Neural progenitor cell (in vitro differentiated cells): Measurements from ENCODE around the gene ENPP7. TPM values are rescaled to one million over a fixed set of nuclear protein-coding genes. Genes with fewer than 3 reads are reported as not detected.
A peak's percentile ranks its signal among the peaks of the same experiment; 100 is the strongest.

Source experiments
- DNase-seq: peaks from one replicate; pipeline ENCODE4 v3.0.0-alpha.2; 2016; ENCODE audit warnings: low spot score
- H2AFZ ChIP-seq: fragments of 200-600 bp; sonication (generic); replicated peaks from 2 replicates; pipeline ENCODE4 v1.6.1; 2016; ENCODE audit warnings: antibody characterized with exemption
- H3F3A ChIP-seq: fragments of 200-600 bp; sonication (generic); 2 replicates; pipeline ENCODE4 v1.6.1; 2016; ENCODE audit warnings: antibody characterized with exemption, low read depth
- H3K27ac ChIP-seq: fragments of 200-600 bp; sonication (generic); 2 replicates; pipeline ENCODE4 v1.5.1; 2016; ENCODE audit warnings: mild to moderate bottlenecking
- H3K27me3 ChIP-seq: fragments of 200-600 bp; sonication (generic); 2 replicates; pipeline ENCODE4 v1.6.1; 2016; ENCODE audit warnings: mild to moderate bottlenecking, moderate library complexity
- H3K36me3 ChIP-seq: fragments of 200-600 bp; sonication (generic); 2 replicates; pipeline ENCODE4 v1.5.1; 2016
- H3K4me1 ChIP-seq: fragments of 200-600 bp; sonication (generic); 2 replicates; pipeline ENCODE4 v1.6.1; 2016; ENCODE audit warnings: mixed run types
- H3K4me2 ChIP-seq: fragments of 200-600 bp; sonication (generic); 2 replicates; pipeline ENCODE4 v1.6.1; 2016
- H3K4me3 ChIP-seq: fragments of 200-600 bp; sonication (generic); 2 replicates; pipeline ENCODE4 v1.5.1; 2016
- H3K79me2 ChIP-seq: fragments of 200-600 bp; sonication (generic); 2 replicates; pipeline ENCODE4 v1.6.1; 2016; ENCODE audit warnings: low read depth
- H3K9ac ChIP-seq: fragments of 200-600 bp; sonication (generic); 2 replicates; pipeline ENCODE4 v1.6.1; 2016
- H3K9me3 ChIP-seq: fragments of 200-600 bp; sonication (generic); 2 replicates; pipeline ENCODE4 v1.5.1; 2016; ENCODE audit warnings: low read depth
- H4K20me1 ChIP-seq: fragments of 200-600 bp; sonication (generic); 2 replicates; pipeline ENCODE4 v1.6.1; 2016; ENCODE audit warnings: low read depth
- H3K27ac Mint-ChIP-seq: 3 replicates; pipeline ENCODE4 v1.8.0; 2021; ENCODE audit warnings: mixed read lengths
- H3K27me3 Mint-ChIP-seq: 2 replicates; pipeline ENCODE4 v1.8.0; 2022; ENCODE audit warnings: low read depth, mild to moderate bottlenecking, inconsistent platforms, moderate library complexity, mixed read lengths; ENCODE audit not compliant: insufficient read depth
- H3K36me3 Mint-ChIP-seq: 3 replicates; pipeline ENCODE4 v1.8.0; 2021; ENCODE audit warnings: mixed read lengths
- H3K4me1 Mint-ChIP-seq: 3 replicates; pipeline ENCODE4 v1.8.0; 2021; ENCODE audit warnings: mixed read lengths
- H3K4me3 Mint-ChIP-seq: 3 replicates; pipeline ENCODE4 v1.8.0; 2021; ENCODE audit warnings: mild to moderate bottlenecking, moderate library complexity, mixed read lengths
- H3K9me3 Mint-ChIP-seq: 3 replicates; pipeline ENCODE4 v1.8.0; 2020; ENCODE audit warnings: mixed read lengths
- EZH2 ChIP-seq: fragments of 200-600 bp; sonication (generic); IDR thresholded peaks from 2 replicates; pipeline ENCODE4 v1.6.1; 2017; ENCODE audit warnings: antibody characterized with exemption, mild to moderate bottlenecking, moderate library complexity
- EZH2phosphoT487 ChIP-seq: fragments of 200-600 bp; sonication (generic); IDR thresholded peaks from 2 replicates; pipeline ENCODE4 v1.6.1; 2017; ENCODE audit warnings: antibody characterized with exemption
- total RNA-seq: library from RNA; depleted of rRNA; stranded (reverse); fragments of >200 nt; gene quantifications from 2 replicates; pipeline ENCODE4 v1.2.3, GENCODE V29; 2015; ENCODE audit warnings: low replicate concordance
- TF ChIP-seq, protein P1 (sequence below): fragments of 200-600 bp; sonication (generic); IDR thresholded peaks from 2 replicates; pipeline ENCODE4 v1.5.1; 2017; ENCODE audit warnings: antibody characterized with exemption, mild to moderate bottlenecking

Gene ENPP7
- total RNA-seq, 1 donor from 2014 or later, result not detected

DNA sequence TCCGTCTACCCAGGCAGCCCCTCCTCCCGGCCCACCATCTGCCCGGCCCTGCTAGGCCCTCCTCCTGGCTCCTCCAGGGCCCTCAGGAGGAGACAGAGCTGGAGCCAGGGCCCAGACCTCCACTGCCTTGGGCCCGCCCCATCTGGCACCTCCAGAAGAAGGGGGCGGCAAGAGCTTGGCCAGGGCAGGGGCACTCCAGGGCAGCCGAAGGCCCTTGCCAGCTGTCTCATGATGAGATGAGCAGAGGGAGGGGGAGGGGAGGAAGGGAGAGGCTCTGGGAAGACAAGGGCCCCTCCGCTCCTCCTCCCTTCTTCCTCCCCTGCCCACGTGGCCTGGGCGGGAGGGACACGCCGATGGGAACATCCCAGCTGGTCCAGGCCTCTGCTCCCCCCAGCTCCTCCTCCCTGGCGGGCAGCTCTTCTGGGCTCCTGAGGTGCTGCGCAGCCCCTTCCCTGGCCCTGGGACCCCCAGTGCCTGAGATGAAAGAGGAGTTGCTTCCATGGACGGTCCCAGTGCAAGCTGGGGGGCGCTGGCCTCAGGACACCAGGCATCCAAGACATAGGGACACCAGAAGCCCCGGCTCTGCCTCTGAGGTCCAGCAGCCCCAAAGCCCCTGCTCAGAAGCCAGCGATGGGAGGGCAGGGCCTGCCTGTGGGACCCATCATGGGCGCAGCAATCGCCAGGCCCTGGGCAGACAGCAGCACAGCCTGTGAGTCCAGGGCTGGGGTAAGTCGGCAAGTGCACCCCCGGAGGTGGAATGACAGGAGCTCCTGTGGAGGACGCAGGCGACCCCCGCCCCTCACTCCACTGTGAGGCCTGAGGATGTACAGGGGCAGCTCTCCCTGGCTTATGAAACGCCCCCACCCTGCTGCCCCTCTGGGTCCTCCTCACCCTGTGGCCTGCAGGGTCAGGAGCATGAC, 23.6 kb upstream of the ENPP7 start:
- Mint-ChIP-seq H3K9me3 (no peaks in the 10 kb centered on the region), H3K27ac (no peak overlapping the region), H3K4me1 (peaks cover 8% of the 10 kb centered on the region), H3K27me3 (peaks cover 5% of the 10 kb centered on the region), H3K4me3 (no peak overlapping the region), H3K36me3 (no peaks in the 10 kb centered on the region)
- no peaks in the 10 kb centered on the region for H3K79me2 ChIP-seq
- no peak overlapping the region for H3K4me2 ChIP-seq
- TF ChIP-seq, protein P1, sequence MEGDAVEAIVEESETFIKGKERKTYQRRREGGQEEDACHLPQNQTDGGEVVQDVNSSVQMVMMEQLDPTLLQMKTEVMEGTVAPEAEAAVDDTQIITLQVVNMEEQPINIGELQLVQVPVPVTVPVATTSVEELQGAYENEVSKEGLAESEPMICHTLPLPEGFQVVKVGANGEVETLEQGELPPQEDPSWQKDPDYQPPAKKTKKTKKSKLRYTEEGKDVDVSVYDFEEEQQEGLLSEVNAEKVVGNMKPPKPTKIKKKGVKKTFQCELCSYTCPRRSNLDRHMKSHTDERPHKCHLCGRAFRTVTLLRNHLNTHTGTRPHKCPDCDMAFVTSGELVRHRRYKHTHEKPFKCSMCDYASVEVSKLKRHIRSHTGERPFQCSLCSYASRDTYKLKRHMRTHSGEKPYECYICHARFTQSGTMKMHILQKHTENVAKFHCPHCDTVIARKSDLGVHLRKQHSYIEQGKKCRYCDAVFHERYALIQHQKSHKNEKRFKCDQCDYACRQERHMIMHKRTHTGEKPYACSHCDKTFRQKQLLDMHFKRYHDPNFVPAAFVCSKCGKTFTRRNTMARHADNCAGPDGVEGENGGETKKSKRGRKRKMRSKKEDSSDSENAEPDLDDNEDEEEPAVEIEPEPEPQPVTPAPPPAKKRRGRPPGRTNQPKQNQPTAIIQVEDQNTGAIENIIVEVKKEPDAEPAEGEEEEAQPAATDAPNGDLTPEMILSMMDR, result no peak
- no peak for TF ChIP-seq EZH2phosphoT487
- no peak for TF ChIP-seq EZH2
- no peaks in the 10 kb centered on the region for H4K20me1 ChIP-seq
- no peak overlapping the region for H2AFZ ChIP-seq
- no peaks in the 10 kb centered on the region for H3K36me3 ChIP-seq
- no peaks in the 10 kb centered on the region for H3F3A ChIP-seq
- H3K9me3 ChIP-seq, result no peaks in the 10 kb centered on the region
- no peaks in the 10 kb centered on the region for H3K4me1 ChIP-seq
- peak; percentile 32 for DNase-seq
- H3K4me3 ChIP-seq, result no peak overlapping the region
- no peak overlapping the region for H3K27ac ChIP-seq
- no peak overlapping the region for H3K9ac ChIP-seq
- no peaks in the 10 kb centered on the region for H3K27me3 ChIP-seq

DNA sequence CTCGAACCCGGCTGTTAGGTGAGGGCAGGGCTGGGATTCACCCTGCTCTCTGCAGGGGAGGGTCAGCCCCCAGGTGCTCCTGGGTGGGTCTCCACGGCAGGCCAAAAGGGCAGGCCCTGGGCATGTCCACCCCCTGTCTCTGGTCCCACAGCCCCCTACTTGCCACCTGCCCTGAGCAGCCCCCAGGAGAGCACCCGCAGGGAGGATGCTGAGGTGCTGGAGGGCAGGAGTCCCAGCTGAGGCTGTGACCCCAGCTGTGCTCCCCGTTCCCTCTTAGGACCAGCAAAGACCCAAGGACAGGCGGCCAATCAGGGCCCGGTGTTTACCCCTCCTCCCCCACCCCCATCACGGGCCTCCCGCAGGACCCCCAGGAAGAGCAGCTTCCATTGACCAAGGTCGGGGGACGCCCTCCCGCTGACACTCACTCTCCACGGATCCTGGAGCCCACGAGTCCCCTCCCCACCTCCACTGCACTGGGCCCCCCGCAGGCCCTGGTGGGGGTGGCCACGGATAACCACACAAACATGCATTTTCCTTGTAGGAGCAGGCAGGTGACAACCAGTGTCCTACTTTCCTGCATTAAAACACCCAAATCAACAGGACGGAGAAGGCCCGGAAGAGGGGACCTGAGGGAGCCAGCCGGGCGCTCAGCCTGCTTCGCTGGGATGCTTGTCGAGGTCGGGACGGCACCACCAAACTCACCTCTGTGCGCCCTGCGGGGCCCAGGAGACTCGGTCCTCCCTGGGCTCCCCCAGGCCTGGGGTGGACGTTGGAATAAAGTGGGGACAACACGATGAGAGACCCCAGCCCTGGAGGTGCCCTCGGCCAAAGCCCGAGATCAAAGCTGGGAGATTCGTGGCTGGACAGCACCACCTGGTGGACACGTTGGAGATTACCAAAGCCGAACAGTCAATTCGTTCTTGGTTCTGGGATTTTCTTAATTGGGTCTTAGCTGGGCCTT, 22.5 kb upstream of the ENPP7 start:
- no peaks in the 10 kb centered on the region for H4K20me1 ChIP-seq
- peak overlapping the region; percentile 49 for H3K4me2 ChIP-seq
- no peaks in the 10 kb centered on the region for H3K79me2 ChIP-seq
- H3K27ac ChIP-seq, result no peak overlapping the region
- no peak overlapping the region for H3K4me3 Mint-ChIP-seq
- H3K36me3 Mint-ChIP-seq, result no peaks in the 10 kb centered on the region
- H3K9me3 ChIP-seq, result no peaks in the 10 kb centered on the region
- peaks cover 6% of the 10 kb centered on the region for H3K4me1 Mint-ChIP-seq
- H3K4me3 ChIP-seq, result no peak overlapping the region
- DNase-seq, result peak; percentile 76
- H3K27ac Mint-ChIP-seq, result no peak overlapping the region
- no peaks in the 10 kb centered on the region for H3K9me3 Mint-ChIP-seq
- TF ChIP-seq, protein P1, result peak; percentile 85
- TF ChIP-seq EZH2 (no peak), EZH2phosphoT487 (no peak)
- no peak overlapping the region for H3K9ac ChIP-seq
- no peaks in the 10 kb centered on the region for H3K4me1 ChIP-seq
- H3K36me3 ChIP-seq, result no peaks in the 10 kb centered on the region
- no peaks in the 10 kb centered on the region for H3F3A ChIP-seq
- no peaks in the 10 kb centered on the region for H3K27me3 ChIP-seq
- peak overlapping the region; percentile 75 for H2AFZ ChIP-seq
- peaks cover 5% of the 10 kb centered on the region for H3K27me3 Mint-ChIP-seq

GRCh38 chr17:79711715-79712305, 18.9 kb upstream of the ENPP7 start:
- Histone ChIP-seq H3F3A (no peaks in the 10 kb centered on the region), H3K27me3 (no peaks in the 10 kb centered on the region), H3K9me3 (no peaks in the 10 kb centered on the region), H3K36me3 (no peaks in the 10 kb centered on the region), H2AFZ (no peak overlapping the region), H3K4me1 (no peaks in the 10 kb centered on the region), H3K79me2 (no peaks in the 10 kb centered on the region), H3K9ac (no peak overlapping the region), H4K20me1 (no peaks in the 10 kb centered on the region), H3K4me2 (no peak overlapping the region), H3K27ac (no peak overlapping the region), H3K4me3 (no peak overlapping the region)
- no peak for DNase-seq
- Mint-ChIP-seq H3K9me3 (no peaks in the 10 kb centered on the region), H3K27ac (no peak overlapping the region), H3K4me1 (peaks cover 9% of the 10 kb centered on the region), H3K4me3 (peak overlapping the region; percentile 53), H3K27me3 (peaks cover 3% of the 10 kb centered on the region), H3K36me3 (no peaks in the 10 kb centered on the region)
- TF ChIP-seq EZH2, result no peak
- no peak for TF ChIP-seq EZH2phosphoT487
- TF ChIP-seq, protein P1, result no peak
